GM12801 (cell line): ENCODE data around the gene TAMM41.

Source experiments
- CTCF ChIP-seq: IDR thresholded peaks from one replicate; pipeline ENCODE4 v1.5.1; 2011; ENCODE audit warnings: control low read depth; ENCODE audit not compliant: insufficient read length; ENCODE audit errors: extremely low read depth

The TAMM41 gene

GRCh38 chr3:11835028-11835639 is 11.6 kb downstream of the TAMM41 start:
- TF ChIP-seq CTCF = no peak

- no peak for TF ChIP-seq CTCF
Observed at GRCh38 chr3:11832981-11833905, 13.4 kb downstream of the TAMM41 start.

- no peak for TF ChIP-seq CTCF
Observed at GRCh38 chr3:11829416-11829815, 17.3 kb downstream of the TAMM41 start.

- no peak for TF ChIP-seq CTCF
Observed at GRCh38 chr3:11826628-11827265, 19.9 kb downstream of the TAMM41 start.

GRCh38 chr3:11825301-11825700 is 21.4 kb downstream of the TAMM41 start:
- TF ChIP-seq CTCF = no peak

GRCh38 chr3:11820531-11821041 is 26.1 kb downstream of the TAMM41 start:
- TF ChIP-seq CTCF = no peak

- TF ChIP-seq CTCF = no peak
Observed at GRCh38 chr3:11819146-11819689, 27.5 kb downstream of the TAMM41 start.
